GM06990 (cell line): Measurements from ENCODE around the gene MFAP3.

Experiments used
- DNase-seq: peaks from one replicate; pipeline ENCODE4 v3.0.0-alpha.2; 2011; ENCODE audit not compliant: insufficient read length; ENCODE audit errors: extremely low read depth
- H3K27me3 ChIP-seq: replicated peaks from 2 replicates; pipeline ENCODE4 v1.6.0; 2011; ENCODE audit warnings: low read length; ENCODE audit not compliant: control insufficient read depth, insufficient read depth
- H3K36me3 ChIP-seq: 2 replicates; pipeline ENCODE4 v1.5.1; 2011; ENCODE audit warnings: low read length; ENCODE audit not compliant: control insufficient read depth, insufficient read depth
- H3K4me3 ChIP-seq: replicated peaks from 2 replicates; pipeline ENCODE4 v1.5.1; 2011; ENCODE audit warnings: low read depth, mild to moderate bottlenecking, control low read depth, low read length
- TF ChIP-seq, protein P1 (sequence below): IDR thresholded peaks from 2 replicates; pipeline ENCODE4 v1.5.1; 2011; ENCODE audit warnings: low read length, control low read depth, mild to moderate bottlenecking, inconsistent platforms; ENCODE audit not compliant: insufficient read depth, poor library complexity, severe bottlenecking

The MFAP3 gene

DNA sequence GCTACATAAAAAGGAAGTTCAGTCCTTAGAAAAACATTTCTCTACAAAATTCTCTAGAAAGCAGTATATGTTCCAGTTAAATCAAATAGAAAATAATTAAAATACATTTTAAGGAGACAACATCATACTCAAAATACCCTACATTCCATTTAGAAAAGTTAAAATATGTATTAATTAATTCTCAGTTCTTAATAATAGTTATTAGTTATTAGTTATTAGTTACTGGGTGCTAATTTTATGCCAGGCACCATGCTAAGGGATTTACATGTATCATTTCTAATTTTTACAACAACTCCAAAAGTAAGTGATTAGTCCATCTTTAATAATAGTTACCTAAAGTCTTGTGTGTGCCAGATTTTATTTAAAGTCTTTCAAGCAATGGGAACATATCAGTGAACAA, 38.1 kb upstream of the MFAP3 start:
- TF ChIP-seq, protein P1, sequence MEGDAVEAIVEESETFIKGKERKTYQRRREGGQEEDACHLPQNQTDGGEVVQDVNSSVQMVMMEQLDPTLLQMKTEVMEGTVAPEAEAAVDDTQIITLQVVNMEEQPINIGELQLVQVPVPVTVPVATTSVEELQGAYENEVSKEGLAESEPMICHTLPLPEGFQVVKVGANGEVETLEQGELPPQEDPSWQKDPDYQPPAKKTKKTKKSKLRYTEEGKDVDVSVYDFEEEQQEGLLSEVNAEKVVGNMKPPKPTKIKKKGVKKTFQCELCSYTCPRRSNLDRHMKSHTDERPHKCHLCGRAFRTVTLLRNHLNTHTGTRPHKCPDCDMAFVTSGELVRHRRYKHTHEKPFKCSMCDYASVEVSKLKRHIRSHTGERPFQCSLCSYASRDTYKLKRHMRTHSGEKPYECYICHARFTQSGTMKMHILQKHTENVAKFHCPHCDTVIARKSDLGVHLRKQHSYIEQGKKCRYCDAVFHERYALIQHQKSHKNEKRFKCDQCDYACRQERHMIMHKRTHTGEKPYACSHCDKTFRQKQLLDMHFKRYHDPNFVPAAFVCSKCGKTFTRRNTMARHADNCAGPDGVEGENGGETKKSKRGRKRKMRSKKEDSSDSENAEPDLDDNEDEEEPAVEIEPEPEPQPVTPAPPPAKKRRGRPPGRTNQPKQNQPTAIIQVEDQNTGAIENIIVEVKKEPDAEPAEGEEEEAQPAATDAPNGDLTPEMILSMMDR, result no peak
- Histone ChIP-seq H3K27me3 (no peaks in the 10 kb centered on the region), H3K36me3 (no peaks in the 10 kb centered on the region), H3K4me3 (no peak overlapping the region)
- DNase-seq, result no peak

DNA sequence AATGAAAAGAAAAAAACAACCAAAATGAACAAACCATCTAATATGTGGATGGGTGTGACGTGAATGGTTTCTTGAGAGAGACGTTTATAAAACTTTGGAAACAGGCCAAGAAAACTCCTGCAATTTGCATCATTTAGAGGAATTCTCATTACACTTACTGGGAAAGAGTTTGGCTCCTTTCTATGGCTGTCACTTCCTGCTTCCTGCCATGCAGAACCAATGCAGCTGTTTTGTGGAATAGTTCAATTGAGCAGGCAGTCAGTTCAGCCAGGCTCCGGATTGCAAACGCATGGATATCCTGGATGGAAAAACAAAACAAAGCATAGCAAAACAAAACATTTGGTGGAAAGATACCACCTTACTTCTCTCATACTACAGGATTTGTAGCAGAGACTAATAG, 36.7 kb upstream of the MFAP3 start:
- TF ChIP-seq, protein P1, result no peak
- Histone ChIP-seq H3K27me3 (no peaks in the 10 kb centered on the region), H3K36me3 (no peaks in the 10 kb centered on the region), H3K4me3 (no peak overlapping the region)
- no peak for DNase-seq

GRCh38 chr5:154002511-154003020, 36.2 kb upstream of the MFAP3 start:
- H3K27me3 ChIP-seq, result no peaks in the 10 kb centered on the region
- H3K36me3 ChIP-seq, result no peaks in the 10 kb centered on the region
- no peak for DNase-seq
- TF ChIP-seq, protein P1, result no peak
- no peak overlapping the region for H3K4me3 ChIP-seq

DNA sequence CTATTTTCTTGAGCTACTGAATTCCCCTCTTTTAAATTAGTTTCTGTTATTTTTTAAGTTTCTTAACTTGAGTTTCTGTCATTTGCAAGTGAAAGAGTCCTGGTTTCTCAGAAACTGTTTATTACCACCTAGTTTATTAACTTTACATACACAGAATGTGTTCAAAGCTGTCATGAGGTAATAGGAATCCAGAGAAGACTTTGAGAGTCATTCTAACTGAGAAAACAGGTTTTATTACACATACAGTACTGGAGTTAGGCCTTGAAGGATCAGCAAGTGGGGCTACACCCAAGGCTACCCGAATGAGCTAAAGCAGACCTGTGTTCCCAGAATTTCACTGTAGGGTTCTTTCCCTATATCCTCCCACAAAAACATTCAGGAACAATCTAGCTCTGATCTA, 33.1 kb upstream of the MFAP3 start:
- Histone ChIP-seq H3K27me3 (no peaks in the 10 kb centered on the region), H3K36me3 (peaks cover 3% of the 10 kb centered on the region; the same call in 1 of the 2 replicates), H3K4me3 (no peak overlapping the region)
- no peak for DNase-seq
- TF ChIP-seq, protein P1, result no peak

DNA sequence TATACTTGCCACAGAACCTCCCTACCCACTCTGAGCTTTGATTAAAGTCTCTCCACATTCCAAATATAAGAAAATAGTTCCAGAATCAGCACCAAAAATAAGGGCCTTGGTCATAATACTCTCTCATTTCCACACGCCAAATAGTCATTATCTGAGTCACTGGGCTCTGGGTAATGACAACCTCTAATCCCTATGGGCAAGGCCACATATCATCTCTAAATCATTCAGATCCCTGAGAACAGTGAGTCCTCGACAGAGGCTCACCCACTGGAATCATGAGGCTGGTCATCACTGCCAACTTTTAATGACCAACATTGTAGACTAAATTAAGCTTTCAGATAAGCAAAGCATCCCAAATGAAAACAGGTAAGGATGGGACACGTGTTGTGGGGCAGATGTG, 28.1 kb upstream of the MFAP3 start:
- DNase-seq, result no peak
- TF ChIP-seq, protein P1, result no peak
- no peak overlapping the region for H3K4me3 ChIP-seq
- H3K36me3 ChIP-seq, result peaks cover 3% of the 10 kb centered on the region; the same call in 1 of the 2 replicates
- no peaks in the 10 kb centered on the region for H3K27me3 ChIP-seq
